Stimulated activated CD4-positive, alpha-beta T cell treated with anti-CD3 and anti-CD28 coated beads, Interleukin-2, amount 100 ng/mL, for 24 hours (primary cell): ENCODE results near the gene KRTAP16-1.
"Not testable (repeated sequence)": the region's sequence is repeated elsewhere in the genome, so short reads cannot be mapped to it uniquely, and the experiment has no call there.

Experiments used
- DNase-seq, 2 donors: peaks; one replicate each; pipeline ENCODE4 v3.0.0-alpha.2; 2020

The KRTAP16-1 gene

GRCh38 chr17:41308918-41309359 is at the start of gene KRTAP16-1:
Gene KRTAP16-1, minus strand, starts transcription at chr17:41309309. Its CDS starts 56 bp downstream, at chr17:41309253.
- peak in 1 of 2 donors; percentile 28 for DNase-seq

DNA sequence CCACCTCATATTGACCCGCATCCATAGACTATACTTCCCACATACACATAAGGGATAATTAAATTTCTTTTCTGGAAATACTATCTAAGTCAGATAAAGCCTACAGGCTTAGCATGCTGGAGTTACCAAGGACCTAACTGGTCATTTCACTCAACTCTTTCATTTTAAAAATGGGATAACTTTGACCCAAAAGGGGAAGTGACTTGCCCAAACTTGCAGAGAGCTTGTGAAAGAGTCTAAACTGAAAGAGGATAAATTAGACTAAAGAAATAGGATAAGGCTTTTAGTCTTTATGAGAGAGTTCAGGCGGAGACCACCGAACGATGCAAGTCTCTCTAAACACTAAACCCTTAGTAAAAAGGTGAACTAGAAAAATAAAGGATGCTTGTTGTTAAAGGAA is 45.4 kb upstream of the KRTAP16-1 start:
- DNase-seq = no peak

GRCh38 chr17:41352597-41353366 is 43.7 kb upstream of the KRTAP16-1 start:
- no peak for DNase-seq

GRCh38 chr17:41351177-41351576 is 42.1 kb upstream of the KRTAP16-1 start:
- DNase-seq = no peak

- DNase-seq = not testable (repeated sequence)
These were observed 41.3 kb upstream of the KRTAP16-1 start, which contains the start of gene KRT33A for GRCh38 chr17:41350381-41350878. Gene KRT33A, minus strand, starts transcription at chr17:41350828. Its CDS starts 61 bp downstream, at chr17:41350767.

- no peak for DNase-seq
These were observed 39.0 kb upstream of the KRTAP16-1 start for GRCh38 chr17:41347869-41348760.

DNA sequence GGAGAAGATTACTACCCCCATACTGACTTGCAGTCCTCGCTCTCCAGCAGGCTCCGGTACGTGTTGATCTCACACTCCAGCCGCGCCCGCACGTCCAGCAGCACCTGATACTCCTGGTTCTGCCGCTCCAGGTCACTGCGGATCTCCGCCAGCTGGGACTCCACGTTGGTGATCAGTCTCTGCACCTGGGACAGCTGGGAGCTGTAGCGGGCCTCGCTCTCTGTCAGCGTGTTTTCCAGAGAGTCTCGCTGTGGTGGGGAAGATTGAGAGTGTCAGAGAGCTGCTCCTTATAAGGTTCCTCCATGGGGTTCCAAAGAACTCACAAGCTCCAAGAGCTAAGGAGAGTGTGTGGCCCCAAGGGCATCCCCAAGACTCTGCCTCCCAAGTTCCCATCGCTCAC is 37.3 kb upstream of the KRTAP16-1 start:
- not testable (repeated sequence) for DNase-seq

DNA sequence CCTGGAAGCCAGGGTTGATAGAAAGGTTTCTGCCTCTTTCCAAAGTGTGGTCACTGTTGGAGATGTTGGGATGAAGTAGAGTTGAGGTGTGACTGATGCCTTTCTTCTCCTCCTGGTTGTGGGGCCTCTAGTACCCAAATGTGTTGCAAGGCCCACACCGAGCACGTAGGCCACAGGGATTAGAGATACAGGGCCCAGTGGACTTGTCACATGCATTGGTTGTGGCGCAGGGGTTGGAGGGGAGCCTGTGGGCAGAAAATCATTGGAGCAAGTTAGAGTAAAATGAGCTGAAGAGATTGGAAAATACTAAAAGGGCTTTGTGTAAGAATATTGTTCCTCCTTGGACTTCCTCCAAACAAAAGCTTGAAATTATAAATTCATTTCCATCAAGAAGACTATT is 36.9 kb upstream of the KRTAP16-1 start:
- no peak for DNase-seq

DNA sequence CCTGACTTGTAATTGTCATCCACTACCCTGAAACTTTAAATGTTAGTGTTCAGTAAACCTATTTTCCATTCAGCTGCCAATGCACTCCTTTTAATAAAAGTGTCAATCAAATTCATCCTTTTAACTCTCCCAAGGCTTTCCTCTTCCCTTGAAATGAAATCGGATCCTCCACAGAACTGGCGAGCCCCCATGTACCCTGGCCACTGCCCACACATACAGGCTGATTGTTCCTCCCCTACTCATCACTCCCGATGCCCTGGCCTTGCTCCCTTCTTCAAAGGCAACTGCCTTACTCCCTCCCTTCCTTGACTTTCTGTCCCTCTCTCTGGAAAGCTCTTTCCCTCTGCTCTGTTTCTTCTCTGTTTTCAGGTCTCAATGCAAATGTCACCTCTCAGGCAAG is 33.9 kb upstream of the KRTAP16-1 start:
- DNase-seq = no peak

DNA sequence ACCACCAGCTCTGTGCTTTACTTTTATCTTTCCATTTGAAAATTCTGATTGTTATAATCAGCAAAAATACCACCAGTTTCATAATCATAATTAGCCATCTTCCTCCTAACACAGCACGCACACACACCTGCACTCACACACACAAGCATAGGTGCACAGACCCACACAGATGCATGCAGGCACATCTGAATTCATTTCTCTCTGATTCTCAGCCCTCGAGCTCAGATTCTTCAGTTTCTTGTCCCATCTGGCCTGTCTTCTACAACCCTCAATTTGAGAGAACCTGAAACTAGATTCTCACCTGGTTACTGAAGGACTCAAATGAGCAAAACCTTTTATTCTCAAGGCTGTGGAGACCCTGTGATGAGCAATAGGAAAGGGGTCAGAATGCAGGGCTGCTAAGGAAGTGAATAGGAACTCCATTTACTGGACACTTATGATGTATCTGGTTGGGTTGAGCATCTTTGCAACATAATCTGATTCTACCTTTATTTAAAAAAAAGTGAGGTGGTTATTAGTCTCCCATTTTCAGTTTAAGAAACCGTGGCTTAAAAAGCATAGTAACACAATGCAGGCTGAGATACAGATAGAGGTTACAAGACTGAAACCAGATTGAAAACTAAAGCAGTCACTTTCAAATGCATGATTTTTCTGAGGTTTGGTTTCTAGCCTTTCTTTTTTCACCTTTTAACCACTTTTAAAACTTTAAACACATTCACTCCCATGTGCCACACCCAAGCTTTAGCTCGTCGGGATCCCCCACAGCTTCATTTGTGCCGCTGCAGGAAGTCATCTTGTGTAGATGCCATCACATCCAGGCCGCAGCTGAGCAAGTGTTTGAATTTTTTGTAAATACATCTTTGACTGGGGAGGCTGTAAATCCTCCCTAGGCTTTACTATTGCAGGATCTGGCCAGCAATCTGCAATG is 32.1 kb upstream of the KRTAP16-1 start:
- DNase-seq = peak in 1 of 2 donors; percentile 52

- DNase-seq = no peak
These were observed 31.4 kb upstream of the KRTAP16-1 start for GRCh38 chr17:41340494-41340893.

DNA sequence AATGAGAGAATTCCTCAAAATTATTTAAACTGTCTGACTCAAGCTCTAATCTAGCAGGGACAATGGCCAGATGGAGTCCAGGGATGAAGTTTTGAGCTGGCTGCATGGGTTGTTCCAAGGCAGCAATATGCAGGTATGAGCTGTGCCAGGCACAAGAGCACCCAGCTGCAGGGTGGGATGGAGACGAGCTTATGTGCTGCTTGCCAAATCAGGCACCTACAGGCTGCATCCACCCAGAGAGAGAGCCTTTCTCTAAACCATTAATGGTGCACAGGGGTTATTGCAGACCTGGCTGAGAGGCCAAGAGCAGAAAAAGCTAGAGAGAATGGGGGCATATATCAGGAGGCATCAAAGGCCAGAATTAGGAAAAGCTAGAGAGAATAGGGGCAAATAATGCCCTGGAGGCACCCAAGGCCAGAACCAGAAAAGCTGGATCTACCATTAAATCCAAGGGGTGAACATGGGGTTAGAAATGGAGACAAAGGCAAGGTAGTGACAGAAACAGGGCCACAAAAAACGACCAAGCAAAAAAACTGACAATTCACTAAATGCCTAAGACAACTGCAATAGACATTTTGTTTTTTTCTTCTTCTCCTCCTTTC is 30.6 kb upstream of the KRTAP16-1 start:
- no peak for DNase-seq

DNA sequence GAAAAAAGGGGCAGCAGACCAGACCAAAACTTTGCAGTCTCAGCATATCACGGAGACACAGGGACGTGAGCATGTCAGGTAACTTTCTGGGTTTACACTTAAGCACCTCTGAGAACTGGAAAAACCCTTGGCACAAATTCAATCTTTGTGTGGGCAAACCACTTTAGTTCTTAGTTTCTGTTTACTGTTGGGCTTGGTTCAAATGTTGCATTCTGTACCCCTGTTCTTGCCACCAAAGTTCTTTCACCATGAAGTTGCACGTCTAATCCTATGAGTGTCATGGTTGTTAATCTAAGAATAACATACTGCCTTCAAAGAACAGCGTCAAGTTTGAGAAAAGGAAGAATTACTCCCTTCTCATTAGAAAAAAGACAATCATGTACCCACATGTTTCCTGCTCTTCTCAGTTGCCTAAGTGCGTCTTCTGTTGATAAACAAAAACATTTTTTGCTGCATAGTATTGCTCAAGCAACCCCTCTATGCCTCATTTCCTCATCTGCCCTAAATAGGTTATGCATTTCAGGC is 29.9 kb upstream of the KRTAP16-1 start:
- no peak for DNase-seq

GRCh38 chr17:41335747-41336146 is 26.6 kb upstream of the KRTAP16-1 start:
- DNase-seq = no peak

DNA sequence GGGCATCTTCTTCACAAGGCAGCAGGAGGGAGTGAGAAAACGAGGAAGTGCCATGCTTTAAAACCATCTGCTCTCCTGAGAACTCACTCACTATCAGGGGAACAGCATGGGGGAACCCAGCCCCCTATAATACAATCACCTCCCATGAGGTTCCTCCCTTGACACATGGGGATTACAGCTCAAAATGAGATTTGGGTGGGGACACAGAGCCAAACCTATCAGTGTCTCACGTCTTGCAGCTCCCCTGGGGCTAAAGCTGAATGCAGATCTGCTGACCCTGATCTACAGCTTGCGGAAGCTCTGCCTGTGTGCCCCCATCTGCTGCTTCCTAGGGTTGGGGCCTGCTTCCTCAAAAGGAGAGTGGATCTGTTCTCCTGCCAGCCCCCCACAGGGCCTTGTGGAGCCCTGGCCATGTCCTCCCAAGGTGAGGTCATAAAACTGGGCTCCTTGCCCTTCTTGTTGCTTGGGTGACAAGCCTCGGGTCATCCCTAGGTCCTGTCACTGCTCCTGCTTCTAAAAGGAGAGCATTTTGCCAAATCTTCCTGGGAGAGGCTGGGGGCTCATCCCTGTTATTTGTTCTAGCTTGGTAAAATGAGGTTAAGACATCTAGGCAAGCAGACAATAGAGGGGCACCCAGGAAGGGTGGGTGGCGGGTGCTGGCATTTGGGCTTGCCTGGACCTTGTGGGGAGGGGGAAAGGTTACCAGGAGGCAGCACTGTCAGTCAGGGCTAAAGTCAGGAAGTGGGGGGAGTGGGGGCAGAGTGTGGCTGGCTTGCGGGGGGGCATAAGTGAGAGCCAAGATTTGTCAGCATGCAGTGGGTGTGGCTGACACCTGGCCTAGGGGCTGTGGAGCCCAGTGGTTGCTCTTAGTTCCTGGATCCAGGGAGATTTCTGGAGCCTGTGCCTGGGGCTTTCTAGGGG is 25.5 kb upstream of the KRTAP16-1 start:
- no peak for DNase-seq

DNA sequence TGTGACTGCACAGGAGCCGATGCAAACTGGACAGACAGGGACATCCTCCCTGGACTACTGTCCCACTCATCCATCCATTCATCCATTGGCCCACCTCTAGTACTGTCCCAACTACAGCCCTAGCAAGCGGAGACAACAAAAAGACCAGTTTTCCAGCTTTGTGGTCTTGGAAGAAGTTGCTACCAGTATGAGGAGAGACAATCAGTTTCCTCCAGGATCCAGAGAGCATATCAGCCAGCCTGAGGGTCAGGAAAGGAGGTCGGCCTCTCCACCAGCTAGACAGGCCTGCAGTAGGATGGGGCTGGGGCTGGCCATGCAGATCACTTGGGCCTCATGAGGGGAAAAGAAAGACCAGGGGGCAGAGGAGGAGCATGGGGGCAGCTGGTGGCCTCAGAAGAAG is 24.7 kb upstream of the KRTAP16-1 start:
- DNase-seq = no peak

DNA sequence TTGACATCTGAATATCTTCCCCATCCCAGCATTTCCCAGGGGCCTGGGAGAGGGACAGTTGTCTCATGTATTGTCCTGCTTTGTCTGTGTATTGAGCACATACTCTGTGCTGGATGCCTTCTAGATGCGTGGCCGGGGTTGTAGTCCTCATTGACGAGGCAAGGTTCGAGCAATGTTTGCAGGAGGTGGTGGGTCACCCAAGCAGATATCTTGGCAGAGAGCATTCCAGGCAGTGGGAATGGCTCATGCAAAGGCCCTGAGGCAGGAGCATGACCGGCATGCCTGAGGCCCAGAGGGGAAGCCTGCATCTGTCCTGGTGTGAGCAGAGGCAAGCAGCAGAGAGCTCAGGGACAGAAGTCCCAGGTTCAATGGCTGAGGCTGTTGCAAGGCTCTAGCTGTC is 24.0 kb upstream of the KRTAP16-1 start:
- DNase-seq = no peak

GRCh38 chr17:41332239-41332638 is 23.1 kb upstream of the KRTAP16-1 start:
- DNase-seq = no peak

DNA sequence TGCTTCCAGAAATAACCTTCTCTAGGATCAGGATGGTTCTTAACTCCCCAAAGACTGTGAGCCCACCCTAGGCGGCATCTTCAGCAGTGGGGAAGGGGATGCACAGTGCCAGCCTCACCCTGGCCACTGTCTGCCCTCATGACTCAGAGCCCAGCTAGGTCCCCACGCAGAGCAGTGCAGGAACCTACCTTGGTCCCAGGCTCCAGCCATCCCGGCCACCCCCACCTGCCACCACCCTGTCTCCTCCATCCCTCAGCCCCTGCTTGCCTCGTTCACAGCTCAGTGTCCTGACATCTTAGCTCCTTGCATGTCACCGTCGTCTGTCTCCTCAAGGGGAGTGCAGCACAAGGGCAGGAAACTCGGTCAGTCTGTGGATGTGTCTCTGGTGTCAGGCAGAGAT is 22.5 kb upstream of the KRTAP16-1 start:
- no peak for DNase-seq

GRCh38 chr17:41329279-41329948 is 20.3 kb upstream of the KRTAP16-1 start:
- DNase-seq = peak in 1 of 2 donors; percentile 42
